GM12878 (cell line): ENCODE data around the gene CIRBP. TPM values are rescaled to one million over a fixed set of nuclear protein-coding genes. Genes with fewer than 3 reads are reported as not detected.

Experiments
- CHD2 ChIP-seq: IDR thresholded peaks from 2 replicates; pipeline ENCODE4 v1.6.1; 2011; ENCODE audit warnings: low read depth, low read length, improper control_type of control experiment, borderline replicate concordance
- GABPA ChIP-seq: IDR thresholded peaks from 2 replicates; pipeline ENCODE4 v1.6.1; 2014; ENCODE audit warnings: antibody characterized with exemption, low read depth, mild to moderate bottlenecking, inconsistent platforms
- JUND ChIP-seq: IDR thresholded peaks from 2 replicates; pipeline ENCODE4 v1.6.1; 2012; ENCODE audit warnings: low read depth, mild to moderate bottlenecking, low read length, improper control_type of control experiment, moderate library complexity
- NFXL1 ChIP-seq: fragments of 450-650 bp; IDR thresholded peaks from 2 replicates; pipeline ENCODE4 v1.6.1; 2017; ENCODE audit warnings: antibody characterized with exemption, mild to moderate bottlenecking, borderline replicate concordance
- NRF1 ChIP-seq: conservative IDR thresholded peaks from 2 replicates; pipeline ENCODE4 v1.6.1; 2011; ENCODE audit warnings: mild to moderate bottlenecking, low read depth, low read length, improper control_type of control experiment
- PBX3 ChIP-seq: IDR thresholded peaks from 2 replicates; pipeline ENCODE4 v1.6.1; 2011; ENCODE audit warnings: mild to moderate bottlenecking, low read depth, low read length, moderate library complexity; ENCODE audit not compliant: insufficient replicate concordance
- RAD21 ChIP-seq: IDR thresholded peaks from 2 replicates; pipeline ENCODE4 v1.6.1; 2011; ENCODE audit warnings: mild to moderate bottlenecking, low read depth, low read length, moderate library complexity; ENCODE audit not compliant: insufficient read depth
- RAD51 ChIP-seq: fragments of 450-650 bp; IDR thresholded peaks from 2 replicates; pipeline ENCODE4 v1.6.1; 2016; ENCODE audit warnings: moderate library complexity, mild to moderate bottlenecking, inconsistent platforms
- ZNF207 ChIP-seq: fragments of 450-650 bp; IDR thresholded peaks from 2 replicates; pipeline ENCODE4 v1.6.1; 2014; ENCODE audit warnings: antibody characterized with exemption, mild to moderate bottlenecking, borderline replicate concordance
- polyA plus RNA-seq, 11 experiments: library from polyadenylated mRNA; depleted of rRNA in 4 of 11; unstranded in 6 of 11; stranded (reverse) in 5 of 11; fragments of >200 nt; fragmentation: Nextera tagmentation in 4 of 11; fragmentation: Illumina TruSeq in 1 of 11; extraction: Ambion mirVana in 4 of 11; extraction: Trizol in 1 of 11; gene quantifications; 1 replicate in 1 of 11; 2 replicates in 10 of 11; pipeline versions ENCODE4 v1.2.1 to v1.2.3, GENCODE V29; 2011 to 2016; ENCODE audit warnings: inconsistent platforms in 2 of 11, missing spikeins in 2 of 11, low read depth in 1 of 11
- total RNA-seq, 4 experiments: library from RNA; depleted of rRNA in 3 of 4; stranded (reverse); fragments of >200 nt in 3 of 4; fragmentation: Illumina TruSeq in 1 of 4; extraction: Trizol in 1 of 4; gene quantifications; 2 replicates each; pipeline versions ENCODE4 v1.2.1 to v1.2.3, GENCODE V29; 2013 to 2021
- TF ChIP-seq, protein P1 (sequence below): fragments of 450-650 bp; IDR thresholded peaks from 2 replicates; pipeline ENCODE4 v1.6.1; 2016; ENCODE audit warnings: mild to moderate bottlenecking, moderate library complexity, borderline replicate concordance

CIRBP gene
- total and polyA plus RNA-seq, 10 of the 15 experiments (the other 5 are each of a cell fraction or from before 2014, with no cell fraction given), result 27.6 to 335 (median 229) TPM

DNA sequence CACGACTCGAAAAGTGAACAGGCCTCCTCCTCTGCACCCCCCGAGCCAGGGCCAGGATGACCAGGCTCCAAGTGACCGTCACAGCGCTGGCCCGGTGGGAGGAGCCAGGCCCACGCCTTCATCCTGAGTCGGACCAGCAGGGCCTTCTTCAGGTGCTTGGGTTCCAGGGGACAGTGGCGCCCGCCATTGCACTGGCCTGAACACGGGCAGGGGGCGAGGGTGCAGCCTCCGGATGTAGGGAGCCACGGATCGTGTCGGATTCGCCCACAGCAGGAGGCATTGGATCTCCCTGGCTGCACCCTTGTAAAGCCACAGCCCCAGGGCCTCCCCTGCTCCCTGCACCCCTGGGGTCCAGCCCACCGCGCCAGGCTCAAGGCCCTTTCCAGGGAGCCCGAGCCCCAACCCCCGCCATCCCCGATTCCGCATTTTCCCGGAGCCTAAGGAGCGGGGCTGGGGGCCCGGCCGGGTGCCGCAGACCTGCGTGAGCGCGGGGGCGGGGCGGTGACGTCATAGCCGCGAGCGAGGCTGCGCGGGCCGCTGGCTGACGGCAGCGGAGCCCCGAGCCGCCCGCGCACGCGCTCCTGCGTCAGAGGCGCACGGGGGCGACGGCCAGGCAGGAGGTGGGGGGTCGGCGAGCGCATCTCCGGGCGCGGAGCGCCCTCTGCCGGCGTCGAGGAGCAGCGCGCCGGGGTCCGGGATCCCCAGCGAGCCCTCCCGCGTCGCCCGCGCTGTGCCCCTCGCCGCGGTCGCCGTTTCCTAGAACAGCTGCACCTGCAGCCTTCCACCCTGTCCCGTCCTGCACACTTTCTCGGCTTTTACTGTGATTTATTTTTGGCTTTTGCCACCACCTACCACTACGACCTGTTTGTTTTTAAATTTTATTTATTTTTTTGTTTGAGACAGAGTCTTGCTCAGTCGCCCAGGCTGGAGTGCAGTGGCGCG, 29.1 kb upstream of the CIRBP start (continued):
- TF ChIP-seq, protein P1, sequence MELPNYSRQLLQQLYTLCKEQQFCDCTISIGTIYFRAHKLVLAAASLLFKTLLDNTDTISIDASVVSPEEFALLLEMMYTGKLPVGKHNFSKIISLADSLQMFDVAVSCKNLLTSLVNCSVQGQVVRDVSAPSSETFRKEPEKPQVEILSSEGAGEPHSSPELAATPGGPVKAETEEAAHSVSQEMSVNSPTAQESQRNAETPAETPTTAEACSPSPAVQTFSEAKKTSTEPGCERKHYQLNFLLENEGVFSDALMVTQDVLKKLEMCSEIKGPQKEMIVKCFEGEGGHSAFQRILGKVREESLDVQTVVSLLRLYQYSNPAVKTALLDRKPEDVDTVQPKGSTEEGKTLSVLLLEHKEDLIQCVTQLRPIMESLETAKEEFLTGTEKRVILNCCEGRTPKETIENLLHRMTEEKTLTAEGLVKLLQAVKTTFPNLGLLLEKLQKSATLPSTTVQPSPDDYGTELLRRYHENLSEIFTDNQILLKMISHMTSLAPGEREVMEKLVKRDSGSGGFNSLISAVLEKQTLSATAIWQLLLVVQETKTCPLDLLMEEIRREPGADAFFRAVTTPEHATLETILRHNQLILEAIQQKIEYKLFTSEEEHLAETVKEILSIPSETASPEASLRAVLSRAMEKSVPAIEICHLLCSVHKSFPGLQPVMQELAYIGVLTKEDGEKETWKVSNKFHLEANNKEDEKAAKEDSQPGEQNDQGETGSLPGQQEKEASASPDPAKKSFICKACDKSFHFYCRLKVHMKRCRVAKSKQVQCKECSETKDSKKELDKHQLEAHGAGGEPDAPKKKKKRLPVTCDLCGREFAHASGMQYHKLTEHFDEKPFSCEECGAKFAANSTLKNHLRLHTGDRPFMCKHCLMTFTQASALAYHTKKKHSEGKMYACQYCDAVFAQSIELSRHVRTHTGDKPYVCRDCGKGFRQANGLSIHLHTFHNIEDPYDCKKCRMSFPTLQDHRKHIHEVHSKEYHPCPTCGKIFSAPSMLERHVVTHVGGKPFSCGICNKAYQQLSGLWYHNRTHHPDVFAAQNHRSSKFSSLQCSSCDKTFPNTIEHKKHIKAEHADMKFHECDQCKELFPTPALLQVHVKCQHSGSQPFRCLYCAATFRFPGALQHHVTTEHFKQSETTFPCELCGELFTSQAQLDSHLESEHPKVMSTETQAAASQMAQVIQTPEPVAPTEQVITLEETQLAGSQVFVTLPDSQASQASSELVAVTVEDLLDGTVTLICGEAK, result no peak
- TF ChIP-seq ZNF207, result peak; percentile 59; the same call in 1 of the 2 replicates
- peak; percentile 82 for TF ChIP-seq NRF1
- TF ChIP-seq JUND, result peak; percentile 92
- peak; percentile 51; the same call in 1 of the 2 replicates for TF ChIP-seq CHD2
- no peak for TF ChIP-seq PBX3
- TF ChIP-seq NFXL1, result peak; percentile 70; the same call in 1 of the 2 replicates
- TF ChIP-seq RAD51, result no peak
- TF ChIP-seq RAD21, result peak; percentile 77
- TF ChIP-seq GABPA, result no peak
